Mucosa of descending colon (tissue), 3 donors: ENCODE results near the gene IER5L. TPM values are rescaled to one million over a fixed set of nuclear protein-coding genes. Genes with fewer than 3 reads are reported as not detected.
A peak's percentile ranks its signal among the peaks of the same experiment; 100 is the strongest.
"Not testable (repeated sequence)": the region's sequence is repeated elsewhere in the genome, so short reads cannot be mapped to it uniquely, and the experiment has no call there.

ENCODE experiments used
- ATAC-seq: fragments of 200-7000 bp; cut with Tn5 transposase; one replicate; pipeline ENCODE4 v1.9.1; 2020; ENCODE audit warnings: mild to moderate bottlenecking, moderate library complexity
- DNase-seq, 3 donors: peaks; one replicate each; pipeline ENCODE4 v3.0.0-alpha.2; 2020
- H3K36me3 ChIP-seq: fragments of 200-600 bp; one replicate; pipeline ENCODE4 v1.8.0; 2021; ENCODE audit warnings: low read depth, mild to moderate bottlenecking
- H3K4me1 ChIP-seq: fragments of 200-600 bp; one replicate; pipeline ENCODE4 v1.8.0; 2021; ENCODE audit warnings: low read depth, mild to moderate bottlenecking
- H3K4me3 ChIP-seq: fragments of 200-600 bp; one replicate; pipeline ENCODE4 v1.8.0; 2021; ENCODE audit warnings: mild to moderate bottlenecking
- H3K9me3 ChIP-seq: fragments of 200-600 bp; one replicate; pipeline ENCODE4 v1.8.0; 2021; ENCODE audit warnings: mild to moderate bottlenecking
- CTCF ChIP-seq: fragments of 200-600 bp; IDR thresholded peaks from one replicate; pipeline ENCODE4 v1.8.0; 2022; ENCODE audit warnings: antibody characterized with exemption, mild to moderate bottlenecking
- intact Hi-C, 2 donors: fragments of 100-400 bp; cut with DNase I in 1 of 2; cut with micrococcal nuclease in 1 of 2; formaldehyde crosslinking; loops; one replicate each; pipeline versions ENCODE4 v1.11.0 to v1.11.1; 2022; cut with DNase I, micrococcal nuclease
- total RNA-seq, 3 donors: library from RNA; stranded (reverse); fragmentation: NEBNext Ultra II Directional in 2 of 3; extraction: Animal tissue kit (Norgen Biotek cat#: 25700) in 2 of 3; gene quantifications; one replicate each; pipeline versions ENCODE4 v1.2.1 to v1.2.4, GENCODE V29; 2021 to 2023
- donor health status: DM: no; HTN: no; CAD: no; lungs with moderate emphysema.
- donor health status: DM: no; HTN: no; CAD: no.
- donor health status: DM: no; HTN: yes; CAD: no.

Gene IER5L
- total RNA-seq, 3 donors from 2014 or later = 5.8 to 8.2 (median 8.0) TPM

- no peaks in the 10 kb centered on the region for H3K4me1 ChIP-seq
- H3K9me3 ChIP-seq = no peaks in the 10 kb centered on the region
- intact Hi-C loops = no loop called here
- DNase-seq (no peak), ATAC-seq (no peak)
- H3K36me3 ChIP-seq = no peaks in the 10 kb centered on the region
- H3K4me3 ChIP-seq = no peak overlapping the region
- TF ChIP-seq CTCF = no peak
Observed at GRCh38 chr9:129199044-129199435, 21.0 kb upstream of the IER5L start.

- H3K4me3 ChIP-seq = no peak overlapping the region
- H3K36me3 ChIP-seq = no peaks in the 10 kb centered on the region
- intact Hi-C loops = no loop called here
- no peaks in the 10 kb centered on the region for H3K9me3 ChIP-seq
- ATAC-seq (peak; percentile 5), DNase-seq (peak in 1 of 3 donors; percentile 43)
- no peaks in the 10 kb centered on the region for H3K4me1 ChIP-seq
- no peak for TF ChIP-seq CTCF
Observed at GRCh38 chr9:129198319-129199043, 20.4 kb upstream of the IER5L start.

GRCh38 chr9:129197978-129198318 is 19.9 kb upstream of the IER5L start:
- H3K9me3 ChIP-seq = no peaks in the 10 kb centered on the region
- ATAC-seq (no peak), DNase-seq (no peak)
- intact Hi-C loops = no loop called here
- TF ChIP-seq CTCF = no peak
- no peaks in the 10 kb centered on the region for H3K4me1 ChIP-seq
- H3K36me3 ChIP-seq = no peaks in the 10 kb centered on the region
- H3K4me3 ChIP-seq = no peak overlapping the region

- H3K4me1 ChIP-seq, intact Hi-C loops, H3K4me3 ChIP-seq, H3K9me3 ChIP-seq, DNase-seq, ATAC-seq, H3K36me3 ChIP-seq: not testable (repeated sequence)
Observed at GRCh38 chr9:129197045-129197444, 19.0 kb upstream of the IER5L start.

GRCh38 chr9:129195606-129196005 is 17.5 kb upstream of the IER5L start:
- Histone ChIP-seq H3K4me1 (no peaks in the 10 kb centered on the region), H3K4me3 (no peak overlapping the region), H3K36me3 (no peaks in the 10 kb centered on the region), H3K9me3 (peaks cover 2% of the 10 kb centered on the region)
- no peak for ATAC-seq
- no peak for DNase-seq
- TF ChIP-seq CTCF = no peak
- intact Hi-C loops = no loop called here

- ATAC-seq (no peak), DNase-seq (no peak)
- no peaks in the 10 kb centered on the region for H3K4me1 ChIP-seq
- TF ChIP-seq CTCF = no peak
- intact Hi-C loops = no loop called here
- H3K9me3 ChIP-seq = peaks cover 2% of the 10 kb centered on the region
- H3K4me3 ChIP-seq = no peak overlapping the region
- no peaks in the 10 kb centered on the region for H3K36me3 ChIP-seq
Observed at GRCh38 chr9:129194221-129194620, 16.2 kb upstream of the IER5L start.
